Measurements from ENCODE around the gene NDUFAF5.

Gene NDUFAF5

GRCh38 chr20:13817342-13817741 lies 32.5 kb downstream of the NDUFAF5 start:
- TF ChIP-seq CTCF (conservative IDR thresholded peaks at IDR 0.05; ENCODE audit: control insufficient read depth, insufficient read depth, low read depth, low read length): no peak
- DNase-seq (ENCODE audit: low read depth): peak; percentile 53

GRCh38 chr20:13819885-13820645 lies 35.2 kb downstream of the NDUFAF5 start:
- peak; percentile 64 for DNase-seq (ENCODE audit: low read depth)
- no peak overlapping the region for H3K4me3 ChIP-seq (ENCODE audit: control insufficient read depth, low read depth, low read length)
- peak; percentile 53 for TF ChIP-seq CTCF (conservative IDR thresholded peaks at IDR 0.05; ENCODE audit: control insufficient read depth, insufficient read depth, low read depth, low read length)

More at GRCh38 chr20:13817342-13817741, 32.5 kb downstream of the NDUFAF5 start:
- no peak overlapping the region for H3K4me3 ChIP-seq (ENCODE audit: control insufficient read depth, low read depth, low read length)

- no peak overlapping the region for H3K4me3 ChIP-seq (ENCODE audit: control insufficient read depth, low read depth, low read length)
- no peak for TF ChIP-seq CTCF (conservative IDR thresholded peaks at IDR 0.05; ENCODE audit: control insufficient read depth, insufficient read depth, low read depth, low read length)
- DNase-seq (ENCODE audit: low read depth): peak; percentile 61
Measured at GRCh38 chr20:13821876-13822275, 37.0 kb downstream of the NDUFAF5 start.

GRCh38 chr20:13822459-13822858 lies 37.6 kb downstream of the NDUFAF5 start:
- H3K4me3 ChIP-seq (ENCODE audit: control insufficient read depth, low read depth, low read length): no peak overlapping the region
- no peak for TF ChIP-seq CTCF (conservative IDR thresholded peaks at IDR 0.05; ENCODE audit: control insufficient read depth, insufficient read depth, low read depth, low read length)
- no peak for DNase-seq (ENCODE audit: low read depth)

GRCh38 chr20:13824459-13824858 lies 39.6 kb downstream of the NDUFAF5 start:
- no peak overlapping the region for H3K4me3 ChIP-seq (ENCODE audit: control insufficient read depth, low read depth, low read length)
- TF ChIP-seq CTCF (conservative IDR thresholded peaks at IDR 0.05; ENCODE audit: control insufficient read depth, insufficient read depth, low read depth, low read length): no peak
- no peak for DNase-seq (ENCODE audit: low read depth)

- TF ChIP-seq CTCF (conservative IDR thresholded peaks at IDR 0.05; ENCODE audit: control insufficient read depth, insufficient read depth, low read depth, low read length): no peak
- DNase-seq (ENCODE audit: low read depth): no peak
Measured at GRCh38 chr20:13825465-13825864, 40.6 kb downstream of the NDUFAF5 start.

More at GRCh38 chr20:13825465-13825864, 40.6 kb downstream of the NDUFAF5 start:
- H3K4me3 ChIP-seq (ENCODE audit: control insufficient read depth, low read depth, low read length): no peak overlapping the region

Measured in fibroblast of mammary gland (primary cell).